Karpas-422 (cell line): ENCODE data around the gene DPP10. TPM values are rescaled to one million over a fixed set of nuclear protein-coding genes. Genes with fewer than 3 reads are reported as not detected.

ENCODE experiments used
- DNase-seq: peaks from one replicate; pipeline ENCODE4 v3.0.0-alpha.2; 2015
- H2AFZ ChIP-seq: fragments of 200-600 bp; sonication (generic); 2 replicates; pipeline ENCODE4 v1.6.1; 2014; ENCODE audit warnings: antibody characterized with exemption, low read length, mixed read lengths
- H3K27ac ChIP-seq: fragments of 200-600 bp; sonication (generic); 2 replicates; pipeline ENCODE4 v1.5.1; 2014; ENCODE audit warnings: mild to moderate bottlenecking, low read length, moderate library complexity
- H3K27me3 ChIP-seq: fragments of 200-600 bp; sonication (generic); 2 replicates; pipeline ENCODE4 v1.6.1; 2014; ENCODE audit warnings: low read length, mixed read lengths
- H3K36me3 ChIP-seq: fragments of 200-600 bp; sonication (generic); 2 replicates; pipeline ENCODE4 v1.6.1; 2014; ENCODE audit warnings: low read length, mixed read lengths; ENCODE audit not compliant: insufficient read depth
- H3K4me1 ChIP-seq: fragments of 200-600 bp; sonication (generic); 2 replicates; pipeline ENCODE4 v1.6.1; 2014; ENCODE audit warnings: mild to moderate bottlenecking, low read length, mixed read lengths
- H3K4me2 ChIP-seq: fragments of 200-600 bp; sonication (generic); 2 replicates; pipeline ENCODE4 v1.6.1; 2014; ENCODE audit warnings: low read length, low read depth, mild to moderate bottlenecking; ENCODE audit not compliant: poor library complexity, severe bottlenecking
- H3K4me3 ChIP-seq: fragments of 200-600 bp; sonication (generic); 2 replicates; pipeline ENCODE4 v1.5.1; 2014; ENCODE audit warnings: mild to moderate bottlenecking, antibody characterized with exemption, low read length, mixed read lengths
- H3K79me2 ChIP-seq: fragments of 200-600 bp; sonication (generic); 2 replicates; pipeline ENCODE4 v1.6.1; 2014; ENCODE audit warnings: mild to moderate bottlenecking, low read length, mixed read lengths
- H3K9ac ChIP-seq: fragments of 200-600 bp; sonication (generic); 2 replicates; pipeline ENCODE4 v1.6.0; 2014; ENCODE audit warnings: low read length
- H3K9me2 ChIP-seq: fragments of 200-600 bp; sonication (generic), shearing (Covaris generic); replicated peaks from 2 replicates; pipeline ENCODE4 v1.6.0; 2014; ENCODE audit warnings: mild to moderate bottlenecking, low read length, moderate library complexity; ENCODE audit not compliant: insufficient read depth
- H3K9me3 ChIP-seq: fragments of 300-700, 200-600 bp; sonication (generic); 2 replicates; pipeline ENCODE4 v1.6.1; 2014; ENCODE audit warnings: low read length, mixed read lengths
- H4K20me1 ChIP-seq: fragments of 200-600 bp; sonication (generic); 2 replicates; pipeline ENCODE4 v1.6.1; 2014; ENCODE audit warnings: mild to moderate bottlenecking, antibody characterized with exemption, low read length, low read depth; ENCODE audit not compliant: insufficient read depth
- total RNA-seq: library from RNA; depleted of rRNA; stranded (reverse); fragments of >200 nt; shearing (Covaris generic); gene quantifications from 2 replicates; pipeline ENCODE4 v1.2.3, GENCODE V29; 2014; ENCODE audit warnings: low replicate concordance

DPP10 gene
- total RNA-seq, 1 experiment from 2014 or later = not detected

GRCh38 chr2:114472246-114472645 is 29.8 kb downstream of the DPP10 start:
- Histone ChIP-seq H3K27ac (no peak overlapping the region), H3K79me2 (no peaks in the 10 kb centered on the region), H3K9me2 (no peaks in the 10 kb centered on the region; the same call in 1 of the 2 replicates), H2AFZ (no peak overlapping the region), H3K4me1 (no peaks in the 10 kb centered on the region), H3K36me3 (no peaks in the 10 kb centered on the region), H4K20me1 (no peaks in the 10 kb centered on the region), H3K9me3 (no peaks in the 10 kb centered on the region), H3K4me3 (no peak overlapping the region), H3K27me3 (no peaks in the 10 kb centered on the region), H3K9ac (no peak overlapping the region), H3K4me2 (no peak overlapping the region)
- no peak for DNase-seq

DNA sequence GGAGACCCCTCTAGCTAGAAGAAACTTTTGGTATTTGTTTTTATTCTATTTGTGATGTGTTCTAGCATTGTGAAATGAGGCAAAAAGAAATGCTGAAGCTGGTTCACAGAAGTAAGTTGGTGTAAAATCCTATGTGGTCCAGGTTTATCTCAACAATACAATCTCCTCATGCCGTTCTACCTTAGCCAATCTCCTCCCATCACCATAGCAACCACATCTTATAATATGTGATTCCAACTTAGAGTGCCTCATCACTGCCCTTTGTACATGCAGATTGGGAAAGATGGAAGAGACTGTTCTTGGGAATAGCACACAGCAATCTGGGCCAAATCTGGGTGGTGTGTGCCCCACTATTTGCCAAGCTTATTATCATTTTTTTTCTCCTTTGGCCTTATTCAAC is 30.3 kb downstream of the DPP10 start:
- Histone ChIP-seq H3K36me3 (no peaks in the 10 kb centered on the region), H3K9me2 (no peaks in the 10 kb centered on the region; the same call in 1 of the 2 replicates), H3K9ac (no peak overlapping the region), H3K4me3 (no peak overlapping the region), H2AFZ (no peak overlapping the region), H3K9me3 (no peaks in the 10 kb centered on the region), H4K20me1 (no peaks in the 10 kb centered on the region), H3K4me2 (no peak overlapping the region), H3K27ac (no peak overlapping the region), H3K79me2 (no peaks in the 10 kb centered on the region), H3K4me1 (no peaks in the 10 kb centered on the region), H3K27me3 (no peaks in the 10 kb centered on the region)
- no peak for DNase-seq

- Histone ChIP-seq H2AFZ (no peak overlapping the region), H3K27me3 (no peaks in the 10 kb centered on the region), H3K27ac (no peak overlapping the region), H3K4me3 (no peak overlapping the region), H3K9ac (no peak overlapping the region), H3K4me2 (no peak overlapping the region), H3K36me3 (no peaks in the 10 kb centered on the region), H3K79me2 (no peaks in the 10 kb centered on the region), H3K9me2 (no peaks in the 10 kb centered on the region), H3K4me1 (peaks cover 8% of the 10 kb centered on the region), H3K9me3 (no peaks in the 10 kb centered on the region), H4K20me1 (no peaks in the 10 kb centered on the region)
- no peak for DNase-seq
Measured at GRCh38 chr2:114488841-114489530, 46.5 kb downstream of the DPP10 start.

- Histone ChIP-seq H3K9me3 (no peaks in the 10 kb centered on the region), H3K79me2 (no peaks in the 10 kb centered on the region), H4K20me1 (no peaks in the 10 kb centered on the region), H3K4me1 (no peaks in the 10 kb centered on the region), H3K36me3 (no peaks in the 10 kb centered on the region), H2AFZ (no peak overlapping the region), H3K27me3 (no peaks in the 10 kb centered on the region), H3K27ac (no peak overlapping the region), H3K9me2 (no peaks in the 10 kb centered on the region), H3K4me2 (no peak overlapping the region), H3K4me3 (no peak overlapping the region), H3K9ac (no peak overlapping the region)
- no peak for DNase-seq
Measured at GRCh38 chr2:114495046-114495445, 52.6 kb downstream of the DPP10 start.

GRCh38 chr2:114496959-114497358 is 54.5 kb downstream of the DPP10 start:
- Histone ChIP-seq H4K20me1 (no peaks in the 10 kb centered on the region), H3K9me3 (no peaks in the 10 kb centered on the region), H3K9me2 (no peaks in the 10 kb centered on the region), H3K27me3 (no peaks in the 10 kb centered on the region), H3K27ac (no peak overlapping the region), H3K4me1 (no peaks in the 10 kb centered on the region), H3K36me3 (no peaks in the 10 kb centered on the region), H3K4me3 (no peak overlapping the region), H3K4me2 (no peak overlapping the region), H3K9ac (no peak overlapping the region), H2AFZ (no peak overlapping the region), H3K79me2 (no peaks in the 10 kb centered on the region)
- DNase-seq = no peak

DNA sequence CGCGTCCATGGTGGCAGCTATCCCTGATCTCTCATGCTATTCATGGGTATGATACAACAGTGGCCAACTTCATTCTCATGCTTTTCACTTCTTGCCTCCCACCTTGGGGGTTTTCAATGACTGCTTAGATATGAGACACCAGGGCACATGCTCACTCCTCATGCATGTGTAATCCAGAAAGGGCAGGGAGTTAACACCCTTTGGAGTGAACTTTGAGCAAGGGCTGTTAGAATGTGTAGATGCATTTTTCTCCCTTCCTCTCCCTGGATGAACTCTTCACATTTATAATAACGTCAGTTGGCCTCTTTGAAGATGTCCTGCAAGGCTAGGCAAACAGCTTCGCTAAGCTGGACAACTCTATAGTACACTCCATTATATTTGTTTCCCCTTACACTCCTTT is 56.7 kb downstream of the DPP10 start:
- no peaks in the 10 kb centered on the region for H3K79me2 ChIP-seq
- no peak overlapping the region for H3K27ac ChIP-seq
- no peaks in the 10 kb centered on the region for H3K36me3 ChIP-seq
- no peak overlapping the region for H2AFZ ChIP-seq
- H3K4me1 ChIP-seq = no peaks in the 10 kb centered on the region
- DNase-seq = no peak
- H4K20me1 ChIP-seq = no peaks in the 10 kb centered on the region
- no peak overlapping the region for H3K4me2 ChIP-seq
- no peak overlapping the region for H3K4me3 ChIP-seq
- no peaks in the 10 kb centered on the region for H3K9me2 ChIP-seq
- no peaks in the 10 kb centered on the region for H3K9me3 ChIP-seq
- H3K9ac ChIP-seq = no peak overlapping the region
- H3K27me3 ChIP-seq = no peaks in the 10 kb centered on the region

DNA sequence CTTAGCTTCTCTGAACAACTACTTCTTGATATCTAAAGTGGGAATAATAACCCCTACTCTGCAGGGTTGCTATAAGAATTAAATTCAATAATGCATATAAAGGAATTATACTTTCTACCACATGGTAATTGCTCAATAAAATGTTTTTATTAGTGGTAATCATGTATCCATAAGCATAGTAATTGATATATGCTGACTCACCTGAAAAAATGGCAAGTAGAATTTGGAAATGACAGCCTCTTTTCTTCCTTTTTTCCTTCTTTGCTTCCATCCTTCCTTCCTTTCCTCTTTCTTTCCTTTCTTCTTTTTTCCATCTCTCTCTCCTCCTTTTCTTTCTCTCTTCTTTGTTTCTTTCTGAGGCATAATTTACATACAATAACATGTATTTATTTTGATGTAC is 65.3 kb downstream of the DPP10 start:
- H3K4me2 ChIP-seq = no peak overlapping the region
- no peak overlapping the region for H2AFZ ChIP-seq
- H3K27me3 ChIP-seq = no peaks in the 10 kb centered on the region
- H3K79me2 ChIP-seq = no peaks in the 10 kb centered on the region
- H3K4me1 ChIP-seq = no peaks in the 10 kb centered on the region
- no peaks in the 10 kb centered on the region for H3K36me3 ChIP-seq
- H4K20me1 ChIP-seq = no peaks in the 10 kb centered on the region
- H3K4me3 ChIP-seq = no peak overlapping the region
- no peak for DNase-seq
- no peaks in the 10 kb centered on the region for H3K9me2 ChIP-seq
- H3K9me3 ChIP-seq = no peaks in the 10 kb centered on the region
- no peak overlapping the region for H3K9ac ChIP-seq
- no peak overlapping the region for H3K27ac ChIP-seq

DNA sequence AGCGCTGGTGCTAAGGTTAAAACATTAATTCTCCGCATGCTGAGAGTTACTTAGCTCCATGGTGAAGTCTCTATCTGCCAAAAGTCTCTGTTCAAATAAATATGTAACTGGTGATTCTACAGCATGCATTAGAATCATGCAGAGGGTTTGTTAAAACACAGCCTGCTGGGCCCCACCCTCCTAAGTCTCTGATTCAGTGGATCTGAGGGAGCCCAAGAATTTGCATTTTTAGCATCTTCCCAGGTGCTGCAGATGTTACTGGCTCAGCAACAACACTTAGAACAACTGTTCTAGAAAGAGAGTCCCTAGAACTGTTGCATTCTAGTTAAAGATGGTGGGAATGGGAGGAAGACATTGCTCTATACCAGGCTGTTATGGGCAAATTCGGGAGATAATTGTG is 73.4 kb downstream of the DPP10 start:
- no peak overlapping the region for H3K27ac ChIP-seq
- no peaks in the 10 kb centered on the region for H3K9me2 ChIP-seq
- H3K79me2 ChIP-seq = no peaks in the 10 kb centered on the region
- H4K20me1 ChIP-seq = no peaks in the 10 kb centered on the region
- no peak overlapping the region for H3K9ac ChIP-seq
- no peaks in the 10 kb centered on the region for H3K4me1 ChIP-seq
- no peaks in the 10 kb centered on the region for H3K27me3 ChIP-seq
- no peak for DNase-seq
- H3K4me2 ChIP-seq = no peak overlapping the region
- no peak overlapping the region for H2AFZ ChIP-seq
- H3K9me3 ChIP-seq = no peaks in the 10 kb centered on the region
- no peaks in the 10 kb centered on the region for H3K36me3 ChIP-seq
- H3K4me3 ChIP-seq = no peak overlapping the region
